ENCODE measurements around the gene ATP13A5.

ATP13A5 gene

GRCh38 chr3:193250492-193250891 is 128.1 kb downstream of the ATP13A5 start:
- TF ChIP-seq CTCF (IDR thresholded peaks at IDR 0.05; ENCODE audit: low read depth, low read length) = no peak
- no peak for DNase-seq (ENCODE audit: low read depth in 2 of 2)
- H3K4me3 ChIP-seq (replicated peaks in 1 of 2; ENCODE audit: low read depth in 2 of 2, low read length in 2 of 2) = no peak overlapping the region

- TF ChIP-seq CTCF (IDR thresholded peaks at IDR 0.05; ENCODE audit: low read depth, low read length) = no peak
- H3K4me3 ChIP-seq (replicated peaks in 1 of 2; ENCODE audit: low read depth in 2 of 2, low read length in 2 of 2) = no peak overlapping the region
- DNase-seq (ENCODE audit: low read depth in 2 of 2) = no peak
Measured at GRCh38 chr3:193248848-193249468, 129.6 kb downstream of the ATP13A5 start.

GRCh38 chr3:193243571-193243970 is 135.0 kb downstream of the ATP13A5 start:
- no peak for TF ChIP-seq CTCF (IDR thresholded peaks at IDR 0.05; ENCODE audit: low read depth, low read length)
- no peak for DNase-seq (ENCODE audit: low read depth in 2 of 2)
- H3K4me3 ChIP-seq (replicated peaks in 1 of 2; ENCODE audit: low read depth in 2 of 2, low read length in 2 of 2) = no peak overlapping the region

GRCh38 chr3:193241716-193242115 is 136.8 kb downstream of the ATP13A5 start:
- no peak for TF ChIP-seq CTCF (IDR thresholded peaks at IDR 0.05; ENCODE audit: low read depth, low read length)
- peak in 1 of 2 donors; percentile 1 for DNase-seq (ENCODE audit: low read depth in 2 of 2)
- H3K4me3 ChIP-seq (replicated peaks in 1 of 2; ENCODE audit: low read depth in 2 of 2, low read length in 2 of 2) = no peak overlapping the region

GRCh38 chr3:193240850-193241706 is 137.5 kb downstream of the ATP13A5 start, which contains the start of gene PLAAT1:
Gene PLAAT1 (plus strand): TSS chr3:193241222. CDS start chr3:193255651, 14,429 bp downstream.
- peak within 1 kb of the TSS; percentile 33 to 36 for H3K4me3 ChIP-seq (replicated peaks in 1 of 2; ENCODE audit: low read depth in 2 of 2, low read length in 2 of 2)
- DNase-seq (ENCODE audit: low read depth in 2 of 2) = peak; percentile 16 to 49
- no peak for TF ChIP-seq CTCF (IDR thresholded peaks at IDR 0.05; ENCODE audit: low read depth, low read length)

GRCh38 chr3:193240436-193240849 is 138.1 kb downstream of the ATP13A5 start:
- no peak for DNase-seq (ENCODE audit: low read depth in 2 of 2)
- peak overlapping the region; percentile 33 to 36 for H3K4me3 ChIP-seq (replicated peaks in 1 of 2; ENCODE audit: low read depth in 2 of 2, low read length in 2 of 2)
- no peak for TF ChIP-seq CTCF (IDR thresholded peaks at IDR 0.05; ENCODE audit: low read depth, low read length)

Data from cardiac fibroblast (primary cell).